Measurements from ENCODE around the gene RAB22A. TPM values are rescaled to one million over a fixed set of nuclear protein-coding genes. Genes with fewer than 3 reads are reported as not detected.

RAB22A gene
- total and polyA plus RNA-seq, 9 of the 15 experiments (the other 6 are each of a cell fraction or from before 2014, with no cell fraction given) = 1.1 to 8.0 (median 6.7) TPM

- peak; percentile 38; the same call in 1 of the 2 replicates for TF ChIP-seq GABPA (tag; conservative IDR thresholded peaks at IDR 0.05; ENCODE audit: low read depth)
- no peak for TF ChIP-seq HEY1 (CRISPR knock-in tag; IDR thresholded peaks at IDR 0.05; ENCODE audit: borderline replicate concordance)
- no peak for TF ChIP-seq SMAD4 (CRISPR knock-in tag; conservative IDR thresholded peaks at IDR 0.05)
- peak; percentile 54; the same call in 1 of the 2 replicates for TF ChIP-seq ZKSCAN1 (IDR thresholded peaks at IDR 0.05; ENCODE audit: low read depth, low read length)
- no peak for TF ChIP-seq LCOR (CRISPR knock-in tag; IDR thresholded peaks at IDR 0.05)
- no peak for TF ChIP-seq ZNF551 (CRISPR knock-in tag; IDR thresholded peaks at IDR 0.05)
- H3K27me3 ChIP-seq (ENCODE audit: control insufficient read depth in 2 of 2, insufficient read depth in 2 of 2, low read length in 2 of 2) = no peaks in the 10 kb centered on the region
- H4K20me1 ChIP-seq (replicated peaks; ENCODE audit: control insufficient read depth, insufficient read depth, low read length) = no peaks in the 10 kb centered on the region
- CTCF ChIA-PET (ENCODE audit: low intra/inter-chr PET ratio) = interaction anchor here (0.6 kb wide), 1 partner anchor 83 kb away, joined by 3 read pairs; no protein-coding TSS in a partner anchor
- no peak; the same call in 2 of the 3 replicates for ATAC-seq
- 54% methylated on average over 2 of the region's 3 CpGs for WGBS (ENCODE audit: insufficient coverage, low coverage, missing lambda C conversion rate)
- H3K9me3 ChIP-seq (replicated peaks; ENCODE audit: control insufficient read depth, insufficient read depth, low read depth, low read length) = no peaks in the 10 kb centered on the region
- in situ Hi-C loops (cut with MboI) (no loop called here), intact Hi-C loops (cut with micrococcal nuclease) (no loop called here)
- no peaks in the 10 kb centered on the region for H3K79me2 ChIP-seq (ENCODE audit: control insufficient read depth, insufficient read depth, low read length)
- POLR2A ChIA-PET = interaction anchor here (1.0 to 1.5 kb wide), 2 partner anchors 14 to 61 kb away, joined by 3 read pairs; no protein-coding TSS in a partner anchor
- H3K9me1 ChIP-seq (ENCODE audit: control insufficient read depth, insufficient read depth, low read length) = no peaks in the 10 kb centered on the region
- DNase-seq (ENCODE audit: extremely low read depth in 1 of 4, low spot score in 3 of 4) = no peak
- no peaks in the 10 kb centered on the region for H3K4me1 ChIP-seq (replicated peaks in 1 of 2; ENCODE audit: control insufficient read depth in 2 of 2, insufficient read depth in 2 of 2, low read length in 2 of 2)
- H3K4me2 ChIP-seq (ENCODE audit: insufficient read depth, low read length) = no peak overlapping the region
- no peak overlapping the region for H3K9ac ChIP-seq (ENCODE audit: insufficient read depth in 1 of 2, low read depth in 2 of 2, low read length in 2 of 2)
- H3K36me3 ChIP-seq (ENCODE audit: control insufficient read depth, insufficient read depth, low read length) = peaks cover 2% of the 10 kb centered on the region; the same call in 1 of the 3 replicates
- no peak for FAIRE-seq
- BruUV-seq (replicated peaks) = no TSS peak
- H3K4me3 ChIP-seq = no peak overlapping the region
- no peak overlapping the region for H2AFZ ChIP-seq (ENCODE audit: low read depth, low read length)
- H3K27ac ChIP-seq (ENCODE audit: extremely low read depth, low read depth, low read length) = no peak overlapping the region; the same call in 2 of the 3 replicates
Measured at GRCh38 chr20:58287638-58288037, 21.9 kb upstream of the RAB22A start.

- FAIRE-seq (no peak), DNase-seq (ENCODE audit: extremely low read depth in 1 of 4, low spot score in 3 of 4) (no peak), ATAC-seq (no peak)
- Histone ChIP-seq H4K20me1 (replicated peaks; ENCODE audit: control insufficient read depth, insufficient read depth, low read length) (no peaks in the 10 kb centered on the region), H3K4me3 (no peak overlapping the region), H3K9me1 (ENCODE audit: control insufficient read depth, insufficient read depth, low read length) (no peaks in the 10 kb centered on the region), H3K4me2 (ENCODE audit: insufficient read depth, low read length) (no peak overlapping the region), H3K79me2 (ENCODE audit: control insufficient read depth, insufficient read depth, low read length) (no peaks in the 10 kb centered on the region), H2AFZ (ENCODE audit: low read depth, low read length) (no peak overlapping the region), H3K9ac (ENCODE audit: insufficient read depth in 1 of 2, low read depth in 2 of 2, low read length in 2 of 2) (no peak overlapping the region), H3K27me3 (ENCODE audit: control insufficient read depth in 2 of 2, insufficient read depth in 2 of 2, low read length in 2 of 2) (no peaks in the 10 kb centered on the region), H3K36me3 (ENCODE audit: control insufficient read depth, insufficient read depth, low read length) (peaks cover 2% of the 10 kb centered on the region; the same call in 1 of the 3 replicates), H3K4me1 (replicated peaks in 1 of 2; ENCODE audit: control insufficient read depth in 2 of 2, insufficient read depth in 2 of 2, low read length in 2 of 2) (peaks cover 0 to 5% of the 10 kb centered on the region in 2 experiments; a peak in 2 of 5 replicates), H3K9me3 (replicated peaks; ENCODE audit: control insufficient read depth, insufficient read depth, low read depth, low read length) (no peaks in the 10 kb centered on the region), H3K27ac (ENCODE audit: extremely low read depth, low read depth, low read length) (no peak overlapping the region)
- POLR2A ChIA-PET = interaction anchor here (0.9 to 1.7 kb wide), 2 partner anchors 12 to 16 kb away, joined by 3 to 6 read pairs; no protein-coding TSS in a partner anchor
- in situ Hi-C loops (cut with MboI) = no loop called here
- WGBS (ENCODE audit: insufficient coverage, low coverage, missing lambda C conversion rate) = 71% methylated on average over 2 of the region's 2 CpGs
- BruUV-seq (replicated peaks) = no TSS peak
- CTCF ChIA-PET (ENCODE audit: low intra/inter-chr PET ratio) = no interaction called here
- TF ChIP-seq L3MBTL2 (IDR thresholded peaks at IDR 0.05) (no peak), NFXL1 (CRISPR knock-in tag; IDR thresholded peaks at IDR 0.05) (no peak), KAT2B (IDR thresholded peaks at IDR 0.05; ENCODE audit: low read depth, low read length) (no peak), NCOA2 (IDR thresholded peaks at IDR 0.05; ENCODE audit: partially characterized antibody in 2 of 2) (no peak)
- intact Hi-C loops (cut with micrococcal nuclease) = no loop called here
Measured at GRCh38 chr20:58289143-58289542, 20.4 kb upstream of the RAB22A start.
